ENCODE measurements around the gene ALDH3A2.

The ALDH3A2 gene

DNA sequence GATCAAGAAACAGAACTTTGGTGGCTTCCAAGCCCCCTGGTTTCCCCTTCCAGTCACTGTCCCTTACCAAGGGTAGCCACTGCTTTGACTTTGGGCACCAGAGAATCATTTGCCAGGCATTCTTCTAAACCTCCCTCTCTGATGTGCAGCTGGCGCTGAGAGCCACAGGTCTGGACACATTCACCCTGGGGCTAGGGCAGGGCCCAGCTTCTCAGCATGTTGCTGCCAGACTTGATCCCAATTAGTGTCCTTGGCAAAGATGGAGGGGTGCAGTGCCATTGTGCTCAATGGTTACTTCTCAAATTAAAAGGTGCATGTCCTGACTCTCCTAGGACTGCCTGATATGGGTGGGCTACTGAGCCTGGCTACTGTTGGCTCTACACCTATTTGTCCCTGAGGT is 75.4 kb downstream of the ALDH3A2 start:
- Histone ChIP-seq H3K27me3 (ENCODE audit: insufficient read depth, low read depth, severe bottlenecking) (no peaks in the 10 kb centered on the region), H3K27ac (no peak overlapping the region), H3K4me3 (ENCODE audit: low read depth, low read length) (no peak overlapping the region), H3K9me3 (ENCODE audit: severe bottlenecking) (no peaks in the 10 kb centered on the region), H3K36me3 (no peaks in the 10 kb centered on the region)
- TF ChIP-seq, protein P1, sequence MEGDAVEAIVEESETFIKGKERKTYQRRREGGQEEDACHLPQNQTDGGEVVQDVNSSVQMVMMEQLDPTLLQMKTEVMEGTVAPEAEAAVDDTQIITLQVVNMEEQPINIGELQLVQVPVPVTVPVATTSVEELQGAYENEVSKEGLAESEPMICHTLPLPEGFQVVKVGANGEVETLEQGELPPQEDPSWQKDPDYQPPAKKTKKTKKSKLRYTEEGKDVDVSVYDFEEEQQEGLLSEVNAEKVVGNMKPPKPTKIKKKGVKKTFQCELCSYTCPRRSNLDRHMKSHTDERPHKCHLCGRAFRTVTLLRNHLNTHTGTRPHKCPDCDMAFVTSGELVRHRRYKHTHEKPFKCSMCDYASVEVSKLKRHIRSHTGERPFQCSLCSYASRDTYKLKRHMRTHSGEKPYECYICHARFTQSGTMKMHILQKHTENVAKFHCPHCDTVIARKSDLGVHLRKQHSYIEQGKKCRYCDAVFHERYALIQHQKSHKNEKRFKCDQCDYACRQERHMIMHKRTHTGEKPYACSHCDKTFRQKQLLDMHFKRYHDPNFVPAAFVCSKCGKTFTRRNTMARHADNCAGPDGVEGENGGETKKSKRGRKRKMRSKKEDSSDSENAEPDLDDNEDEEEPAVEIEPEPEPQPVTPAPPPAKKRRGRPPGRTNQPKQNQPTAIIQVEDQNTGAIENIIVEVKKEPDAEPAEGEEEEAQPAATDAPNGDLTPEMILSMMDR (IDR thresholded peaks at IDR 0.05; ENCODE audit: low read depth, low read length) = no peak
- DNase-seq = no peak

DNA sequence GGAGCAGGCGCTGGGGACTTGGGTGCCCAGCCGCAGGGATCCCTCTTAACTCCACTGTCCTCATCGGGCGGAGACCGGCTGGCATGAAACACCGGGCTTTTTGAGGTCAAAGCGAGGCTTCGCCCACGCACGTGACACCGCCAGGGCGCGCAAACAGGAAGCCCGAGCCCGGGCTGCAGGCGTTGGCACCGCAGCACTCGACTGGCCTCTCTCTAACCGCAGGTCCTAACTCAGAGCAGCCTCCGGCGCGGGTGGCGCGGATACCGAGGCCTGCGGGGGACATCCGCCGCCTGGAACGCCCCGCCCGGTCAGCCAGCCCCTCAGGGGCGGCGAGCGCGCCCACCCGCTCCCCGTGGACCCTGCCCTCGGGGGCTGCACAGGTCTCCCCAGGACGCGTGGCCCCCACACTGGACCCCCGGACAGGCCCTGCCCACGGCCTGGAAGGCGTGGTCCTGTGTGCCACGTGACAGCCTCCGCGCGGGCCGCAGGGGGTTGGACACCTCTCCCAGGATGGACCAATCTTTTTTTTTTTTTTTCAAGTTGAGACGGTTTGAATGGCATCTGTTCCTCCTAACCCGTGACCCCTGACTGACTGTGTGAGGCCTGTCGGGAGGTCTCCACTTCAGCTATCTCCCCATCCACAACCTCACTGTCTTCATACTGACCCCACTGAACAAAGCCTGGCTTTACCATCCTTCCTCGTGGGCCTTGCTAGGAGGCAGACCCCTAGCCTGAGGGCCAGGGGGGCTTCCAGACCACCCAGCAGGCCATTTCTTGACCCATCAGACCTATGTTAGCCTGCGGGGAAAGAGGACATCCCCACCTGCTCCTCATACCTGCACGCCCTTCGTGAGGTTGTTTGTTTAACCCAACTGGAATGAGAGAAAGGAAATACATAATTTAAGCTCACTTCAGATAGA is 76.2 kb downstream of the ALDH3A2 start:
- Histone ChIP-seq H3K4me3 (ENCODE audit: low read depth, low read length) (no peak overlapping the region), H3K27me3 (ENCODE audit: insufficient read depth, low read depth, severe bottlenecking) (no peaks in the 10 kb centered on the region), H3K9me3 (ENCODE audit: severe bottlenecking) (no peaks in the 10 kb centered on the region), H3K36me3 (no peaks in the 10 kb centered on the region), H3K27ac (no peak overlapping the region)
- TF ChIP-seq, protein P1 (IDR thresholded peaks at IDR 0.05; ENCODE audit: low read depth, low read length) = no peak
- DNase-seq = no peak

DNA sequence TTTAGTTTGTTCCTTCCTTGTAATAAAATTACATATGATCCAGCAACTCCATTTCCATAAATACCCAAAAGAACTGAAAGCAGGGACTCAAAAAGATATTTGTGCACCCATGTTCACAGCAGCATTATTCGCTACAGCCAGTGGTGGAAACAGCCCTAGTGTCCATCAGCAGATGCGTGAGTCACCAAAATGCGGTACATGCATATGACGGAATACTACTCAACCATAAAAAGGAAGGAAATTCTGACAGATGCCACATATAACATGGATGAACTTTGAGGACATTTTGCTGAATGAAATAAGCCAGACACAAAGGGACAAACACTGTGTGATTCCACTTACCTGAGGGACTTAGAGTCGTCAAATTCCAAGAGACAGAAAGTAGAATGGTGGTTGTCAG is 76.9 kb downstream of the ALDH3A2 start:
- no peak for DNase-seq
- H3K27ac ChIP-seq = no peak overlapping the region
- H3K9me3 ChIP-seq (ENCODE audit: severe bottlenecking) = no peaks in the 10 kb centered on the region
- no peaks in the 10 kb centered on the region for H3K27me3 ChIP-seq (ENCODE audit: insufficient read depth, low read depth, severe bottlenecking)
- TF ChIP-seq, protein P1 (IDR thresholded peaks at IDR 0.05; ENCODE audit: low read depth, low read length) = no peak
- no peak overlapping the region for H3K4me3 ChIP-seq (ENCODE audit: low read depth, low read length)
- H3K36me3 ChIP-seq = no peaks in the 10 kb centered on the region

DNA sequence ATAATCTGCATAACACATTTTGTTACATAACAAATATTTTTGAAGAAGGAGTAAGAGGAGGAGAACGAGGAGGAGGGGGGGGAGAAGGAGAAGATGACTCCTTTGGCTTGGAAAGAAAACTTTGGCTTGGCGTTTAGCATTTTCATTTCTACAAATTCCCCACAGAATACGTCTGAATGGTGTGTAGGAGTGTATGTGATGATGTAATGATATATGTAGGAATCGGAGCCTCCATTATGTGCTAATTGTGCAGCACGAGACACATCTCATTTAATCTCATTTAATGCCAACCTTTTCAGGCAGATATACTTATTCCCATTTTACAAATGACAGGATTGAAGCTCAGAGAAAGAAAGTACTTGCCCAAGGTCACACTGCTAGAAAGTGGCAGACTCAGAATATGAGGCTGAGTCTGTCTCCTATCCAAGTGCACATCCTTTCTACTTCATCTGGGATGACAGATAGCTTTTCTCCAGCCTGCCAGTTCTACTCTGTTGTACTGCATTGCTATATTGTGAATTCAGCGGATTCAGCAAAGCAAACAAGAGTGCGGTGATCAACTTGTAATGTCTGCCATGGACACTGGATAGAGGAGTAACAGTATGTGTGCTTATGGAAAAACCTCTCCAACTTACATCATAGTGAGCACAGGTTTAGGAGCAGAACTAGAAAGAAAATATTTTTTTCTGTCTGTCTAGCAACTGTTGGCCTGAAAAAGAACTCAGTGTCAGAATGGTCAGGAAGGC is 78.3 kb downstream of the ALDH3A2 start:
- Histone ChIP-seq H3K36me3 (no peaks in the 10 kb centered on the region), H3K27ac (no peak overlapping the region), H3K27me3 (ENCODE audit: insufficient read depth, low read depth, severe bottlenecking) (no peaks in the 10 kb centered on the region), H3K9me3 (ENCODE audit: severe bottlenecking) (no peaks in the 10 kb centered on the region), H3K4me3 (ENCODE audit: low read depth, low read length) (no peak overlapping the region)
- no peak for DNase-seq
- TF ChIP-seq, protein P1 (IDR thresholded peaks at IDR 0.05; ENCODE audit: low read depth, low read length) = no peak
